HG02973 (cell line): ENCODE results near the gene ATP11C.

Source experiments
- ATAC-seq: cut with Tn5 transposase; IDR thresholded peaks from one replicate; pipeline ENCODE4 v1.9.1; 2021; ENCODE audit warnings: moderate library complexity; ENCODE audit not compliant: unreplicated experiment

Gene ATP11C

DNA sequence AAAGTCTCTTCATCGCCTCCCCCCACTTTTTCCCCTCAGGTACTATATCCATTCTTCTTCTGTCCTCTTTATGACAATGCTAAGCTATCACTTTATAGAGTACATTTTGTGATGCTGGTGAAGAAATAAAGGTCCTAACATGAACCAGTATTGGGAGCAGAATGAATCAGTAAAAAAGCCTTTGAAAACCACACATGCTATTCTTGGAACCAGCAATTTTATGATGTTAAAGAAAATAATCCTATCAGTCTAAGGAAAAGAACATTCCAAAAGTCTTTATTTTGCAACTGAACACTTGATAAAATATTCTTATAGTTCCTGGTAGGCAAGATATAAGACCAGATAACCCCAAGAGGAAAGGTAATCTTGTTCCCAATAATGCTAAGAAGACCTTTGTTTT, 117.1 kb downstream of the ATP11C start:
- ATAC-seq = no peak

DNA sequence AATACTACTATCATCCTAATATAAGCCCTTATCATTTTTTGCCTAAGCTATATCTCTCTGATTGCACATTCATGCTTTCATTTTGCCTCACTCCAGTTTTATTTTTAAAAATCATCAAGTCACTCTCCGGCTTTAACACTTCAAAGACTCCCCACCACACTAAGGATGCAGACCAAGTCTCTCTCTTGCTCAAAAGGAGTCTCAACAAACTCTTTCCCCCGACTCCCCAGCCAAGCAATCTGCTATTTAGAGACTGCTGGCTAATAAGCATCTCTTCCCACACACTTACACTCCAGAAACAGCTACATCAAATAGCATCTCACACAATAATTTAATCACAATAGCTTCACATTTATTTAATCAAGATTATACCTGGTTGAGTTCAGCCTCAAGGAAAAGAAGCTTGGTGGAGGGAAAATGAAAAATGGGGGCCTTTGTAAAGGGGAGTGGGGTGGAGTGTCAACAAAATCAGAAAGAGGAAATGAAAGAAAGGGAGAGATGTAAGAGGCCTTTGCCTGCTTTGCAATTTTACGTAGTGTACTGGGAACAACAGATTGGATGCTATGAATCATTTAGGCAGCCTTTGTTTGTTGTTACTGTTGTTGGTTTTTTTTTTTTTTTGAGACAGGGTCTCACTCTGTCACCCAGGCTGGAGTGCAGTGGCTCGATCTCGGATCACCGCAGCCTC, 120.8 kb downstream of the ATP11C start:
- no peak for ATAC-seq

DNA sequence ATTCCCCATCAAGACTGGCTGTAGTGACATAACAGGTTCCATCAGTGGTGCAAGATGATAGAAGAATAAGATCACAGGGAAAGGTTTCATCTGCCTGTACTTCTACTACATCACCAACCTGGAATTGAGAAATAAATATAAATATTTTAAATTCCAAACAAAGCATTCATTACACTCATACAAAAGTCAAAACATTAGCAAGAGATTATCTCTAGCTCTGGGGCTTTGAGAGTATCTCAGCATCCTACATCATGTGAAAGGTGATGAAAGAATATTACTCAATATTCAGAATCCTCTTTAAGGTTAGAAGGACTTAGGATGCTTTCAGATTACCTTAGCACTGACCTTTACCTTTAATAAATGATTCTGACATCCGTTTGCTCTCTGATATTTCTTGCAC, 128.4 kb downstream of the ATP11C start:
- no peak for ATAC-seq

DNA sequence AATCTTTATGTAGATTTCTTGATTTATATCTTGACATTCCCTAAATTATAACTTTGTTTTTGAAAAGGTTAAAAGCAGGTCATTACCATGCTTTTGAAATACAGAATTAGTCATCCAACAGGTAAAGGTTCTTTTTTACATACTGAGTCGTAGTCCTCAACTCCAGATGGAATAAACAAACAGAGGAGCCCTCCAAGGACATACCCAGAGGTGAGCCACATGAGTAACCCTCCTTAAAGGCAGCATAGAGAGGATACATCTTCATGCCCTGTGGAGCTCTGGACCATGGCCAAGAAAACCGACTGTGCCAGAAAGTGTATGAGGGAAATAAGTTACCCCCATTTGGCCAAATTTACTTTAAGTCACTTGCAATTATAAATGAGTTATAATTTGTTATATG, 129.6 kb downstream of the ATP11C start:
- ATAC-seq = no peak

GRCh38 chrX:139802048-139802447, 130.8 kb downstream of the ATP11C start:
- ATAC-seq = no peak

GRCh38 chrX:139801397-139801813, 131.4 kb downstream of the ATP11C start:
- ATAC-seq = no peak

- no peak for ATAC-seq
Measured at GRCh38 chrX:139798701-139799100, 134.2 kb downstream of the ATP11C start.

- peak; percentile 98 for ATAC-seq
Measured at GRCh38 chrX:139795196-139795595, 137.7 kb downstream of the ATP11C start.

DNA sequence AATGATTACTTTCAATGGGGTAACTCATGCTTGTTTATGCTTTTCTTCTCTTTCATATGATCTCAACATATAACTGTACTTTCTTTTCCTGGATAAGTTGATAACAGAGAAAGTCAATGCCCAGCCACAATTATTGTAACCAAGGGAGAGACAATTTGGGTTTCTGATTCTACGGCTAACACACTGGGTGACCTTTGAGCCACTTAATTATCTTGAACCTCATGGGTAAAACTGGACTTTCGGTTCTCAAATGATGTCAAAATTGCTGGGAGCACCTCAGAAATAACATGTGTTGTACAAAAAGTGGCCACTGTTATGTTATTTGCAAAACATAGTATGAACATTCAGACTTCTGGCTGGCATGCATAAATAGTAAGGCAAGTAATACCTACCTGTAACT, 145.3 kb downstream of the ATP11C start:
- ATAC-seq = no peak

DNA sequence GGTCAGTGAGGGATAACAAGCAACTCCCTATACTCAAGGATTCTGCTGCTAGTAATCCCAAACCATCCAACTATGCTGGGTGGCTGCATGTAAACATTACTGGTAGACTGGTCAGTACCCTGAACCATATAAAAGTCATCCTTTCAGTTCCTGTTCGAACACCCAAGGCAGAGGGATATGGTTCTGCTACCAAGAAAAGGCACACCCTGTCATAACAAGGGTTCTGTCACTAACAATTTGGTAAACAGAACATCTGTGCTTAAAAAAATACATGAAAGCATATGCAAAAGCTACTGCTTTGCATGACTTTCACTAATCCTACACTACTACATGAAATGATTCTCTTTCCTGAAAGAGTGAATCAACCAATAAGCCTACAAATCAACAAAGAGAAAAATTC, 148.0 kb downstream of the ATP11C start:
- peak; percentile 99 for ATAC-seq

GRCh38 chrX:139783959-139784358, 148.9 kb downstream of the ATP11C start:
- no peak for ATAC-seq

DNA sequence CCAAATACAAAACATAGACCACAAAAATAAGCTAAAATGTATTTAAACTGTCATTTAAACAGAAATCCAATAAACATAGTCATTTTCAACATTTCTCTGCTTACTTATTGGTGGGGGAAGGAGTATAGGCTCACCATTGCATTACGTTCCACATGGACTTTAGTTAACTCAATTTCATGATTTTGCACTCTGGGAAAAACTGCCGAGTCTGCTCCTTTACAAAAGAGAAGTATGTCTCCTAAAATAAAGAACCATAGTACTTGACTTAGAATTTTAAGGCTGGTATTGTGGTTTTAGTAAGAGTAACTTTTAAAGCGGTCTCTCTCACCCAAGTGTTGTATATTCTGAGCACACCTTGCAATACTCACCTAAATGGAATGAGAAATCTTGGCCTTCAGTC, 149.8 kb downstream of the ATP11C start:
- ATAC-seq = no peak

DNA sequence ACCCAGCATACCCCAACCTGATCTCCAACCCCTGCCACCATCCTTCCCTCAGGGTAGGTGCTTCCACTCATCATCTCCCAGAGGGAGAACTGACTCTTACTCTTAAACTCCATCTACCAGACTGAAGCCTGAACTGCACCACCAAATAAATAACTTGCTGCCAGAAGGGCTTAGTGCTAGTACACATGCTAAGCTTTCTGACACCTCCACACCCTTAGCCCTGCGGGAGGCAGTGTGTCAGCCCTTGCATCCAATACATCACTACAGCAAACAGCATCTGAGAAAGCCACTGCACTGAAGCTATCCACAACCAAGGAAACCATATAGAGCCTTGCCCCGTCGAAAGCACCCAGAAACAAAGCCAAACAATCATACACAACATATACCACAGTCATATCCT, 156.3 kb downstream of the ATP11C start:
- no peak for ATAC-seq

DNA sequence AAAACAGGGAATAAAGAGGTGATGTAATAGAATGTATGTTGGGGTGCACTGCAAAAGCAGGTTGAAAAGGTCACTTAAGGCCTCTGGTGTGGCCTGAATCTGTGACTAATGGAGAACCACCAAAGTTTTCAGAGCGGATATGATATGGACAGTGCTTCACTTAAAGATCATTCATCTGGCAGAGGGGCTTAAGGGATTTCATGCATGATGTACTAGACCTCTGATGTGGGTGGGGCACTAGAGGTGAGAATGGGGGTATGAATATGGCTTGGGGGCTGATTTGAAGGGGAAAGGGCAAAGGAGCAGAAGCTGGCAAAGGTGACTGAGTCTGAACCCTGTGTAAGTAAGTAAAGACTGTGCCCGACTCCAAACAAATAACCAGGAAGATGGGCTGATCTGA, 162.5 kb downstream of the ATP11C start:
- ATAC-seq = no peak

DNA sequence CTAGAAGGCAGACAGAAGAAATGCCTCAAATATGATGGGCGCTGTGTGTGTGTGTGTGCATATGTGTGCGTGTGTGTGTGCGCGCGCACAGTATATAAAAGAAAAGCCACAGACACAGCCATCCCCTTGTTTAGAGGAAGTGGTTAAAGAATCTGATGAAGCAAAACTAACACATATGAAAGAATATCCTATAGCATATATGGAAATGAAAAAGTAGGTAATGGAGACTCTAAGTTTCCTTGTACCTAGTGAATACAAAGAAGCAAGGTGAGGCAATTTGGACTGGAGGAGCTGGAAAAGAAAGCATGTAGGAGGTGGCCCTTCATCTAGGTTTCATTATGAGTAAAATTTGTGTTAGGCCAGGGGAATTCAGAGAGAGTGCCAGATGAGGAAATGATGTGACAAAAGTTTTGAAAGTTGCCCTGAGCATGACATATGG, 166.3 kb downstream of the ATP11C start:
- ATAC-seq = peak; percentile 64

GRCh38 chrX:139762400-139763183, 170.3 kb downstream of the ATP11C start:
- no peak for ATAC-seq

DNA sequence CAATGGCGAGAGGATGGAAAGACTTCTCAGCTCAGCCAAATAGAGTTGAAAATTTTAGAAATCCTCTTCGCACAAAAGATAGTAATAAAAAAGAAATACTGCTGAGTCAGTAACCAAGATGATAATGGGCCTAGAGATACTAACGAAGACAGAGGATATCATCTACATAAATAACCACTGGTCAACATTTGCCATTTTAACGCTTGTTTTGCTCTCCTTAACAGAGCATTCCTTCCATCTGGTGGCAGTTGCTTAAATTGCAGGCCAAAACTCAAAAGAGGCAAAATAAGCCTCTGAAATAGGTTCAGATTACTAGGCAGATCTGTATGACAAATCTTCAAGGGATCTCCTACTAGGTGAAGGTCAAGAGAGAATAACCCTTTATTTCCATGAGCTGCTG, 173.2 kb downstream of the ATP11C start:
- ATAC-seq = no peak

- ATAC-seq = no peak
Measured at GRCh38 chrX:139758809-139759208, 174.0 kb downstream of the ATP11C start.

DNA sequence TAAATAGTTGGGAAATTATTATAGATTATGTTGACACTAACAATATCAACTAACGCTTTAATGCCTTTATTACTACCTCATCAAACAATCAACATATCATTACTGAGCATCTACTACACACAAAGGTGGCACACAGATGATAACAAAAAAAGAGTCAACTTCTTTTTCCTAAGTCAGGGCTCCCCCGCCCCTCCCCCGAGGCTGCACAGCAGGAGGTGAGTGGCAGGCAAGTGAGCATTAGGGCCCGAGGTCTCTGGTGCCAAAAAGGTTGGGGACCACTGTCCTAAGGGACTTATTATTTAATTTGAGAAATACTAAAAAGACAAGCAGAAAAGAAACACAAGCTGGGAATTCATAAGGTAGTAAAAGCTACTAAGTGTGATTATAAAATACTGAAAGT, 174.6 kb downstream of the ATP11C start:
- no peak for ATAC-seq

- ATAC-seq = no peak
Measured at GRCh38 chrX:139751053-139751452, 181.8 kb downstream of the ATP11C start.

- no peak for ATAC-seq
Measured at GRCh38 chrX:139750390-139750789, 182.5 kb downstream of the ATP11C start.

DNA sequence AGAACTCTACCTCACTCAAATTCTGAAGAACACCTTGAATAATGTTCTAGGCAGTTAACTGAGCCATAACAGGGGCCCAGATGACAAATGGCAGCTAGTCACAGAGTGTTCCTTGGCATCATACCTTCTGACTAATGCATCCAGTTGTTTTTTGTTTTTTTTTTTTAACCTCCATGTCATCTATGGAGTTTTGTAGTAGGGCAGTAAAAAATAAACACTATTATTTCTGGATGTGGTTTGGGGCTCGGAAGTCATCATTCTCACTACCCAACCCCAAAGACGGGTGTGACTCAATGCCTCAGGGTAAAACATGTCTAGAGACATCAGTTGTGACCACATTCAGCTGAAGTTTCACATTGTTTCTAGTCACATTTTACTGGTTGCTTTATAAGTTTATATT, 193.7 kb downstream of the ATP11C start:
- peak; percentile 96 for ATAC-seq
